Thyroid gland (tissue), 4 donors: ENCODE results near the gene DMD. TPM values are rescaled to one million over a fixed set of nuclear protein-coding genes. Genes with fewer than 3 reads are reported as not detected.

Experiments
- DNase-seq, 2 donors: peaks; one replicate each; pipeline ENCODE4 v3.0.0-alpha.2; 2019
- H3K27ac ChIP-seq, 3 donors: fragments of 200-600 bp; sonication (generic); 1 replicate in 2 of 3; 2 replicates in 1 of 3; pipeline ENCODE4 v1.5.1; 2016 to 2019; ENCODE audit warnings: mild to moderate bottlenecking in 1 of 3, moderate library complexity in 1 of 3
- H3K27me3 ChIP-seq: fragments of 200-600 bp; sonication (generic); one replicate; pipeline ENCODE4 v1.5.1; 2019
- H3K36me3 ChIP-seq, 2 donors: fragments of 200-600 bp; sonication (generic); one replicate each; pipeline ENCODE4 v1.5.1; 2016 to 2019
- H3K4me1 ChIP-seq, 2 donors: fragments of 200-600 bp; sonication (generic); one replicate each; pipeline ENCODE4 v1.5.1; 2017 to 2019
- H3K4me3 ChIP-seq, 3 donors: fragments of 200-600 bp; sonication (generic); replicated peaks in 1 of 3; 1 replicate in 2 of 3; 2 replicates in 1 of 3; pipeline ENCODE4 v1.5.1; 2016; ENCODE audit warnings: mild to moderate bottlenecking in 1 of 3
- H3K9me3 ChIP-seq: fragments of 200-600 bp; sonication (generic); one replicate; pipeline ENCODE4 v1.5.1; 2017
- CTCF ChIP-seq, 6 experiments: fragments of 200-600 bp in 3 of 6; fragments of 450-650 bp in 3 of 6; sonication (generic) in 3 of 6; IDR thresholded peaks; one replicate each; pipeline ENCODE4 v1.5.1; 2016 to 2019; ENCODE audit warnings: antibody characterized with exemption in 6 of 6, mild to moderate bottlenecking in 2 of 6, inconsistent platforms in 1 of 6, moderate library complexity in 1 of 6
- POLR2A ChIP-seq, 2 donors: fragments of 450-650 bp; IDR thresholded peaks; one replicate each; pipeline ENCODE4 v1.6.1; 2017; ENCODE audit warnings: antibody characterized with exemption in 2 of 2, mild to moderate bottlenecking in 2 of 2, moderate library complexity in 1 of 2
- WGBS, 2 donors: methylation state at CpG; one replicate each; pipeline ENCODE4 v1.1.5; 2017; 5-methylcytosine and 5-hydroxymethylcytosine counted together
- intact Hi-C: fragments of 100-400 bp; cut with DNase I; formaldehyde crosslinking; loops from one replicate; pipeline ENCODE4 v1.15.1; 2023
- total RNA-seq, 4 donors: library from RNA; depleted of rRNA; stranded (reverse); fragments of >200 nt; gene quantifications; one replicate each; pipeline ENCODE4 v1.2.3, GENCODE V29; 2016

DMD gene
- total RNA-seq, 4 donors from 2014 or later: 16.5 to 24.0 (median 21.7) TPM

- TF ChIP-seq CTCF (IDR thresholded peaks at IDR 0.05): no peak
- TF ChIP-seq POLR2A (IDR thresholded peaks at IDR 0.05): no peak
- Histone ChIP-seq H3K4me1 (no peaks in the 10 kb centered on the region), H3K9me3 (no peaks in the 10 kb centered on the region), H3K27ac (no peak overlapping the region), H3K4me3 (no peak overlapping the region), H3K36me3 (no peaks in the 10 kb centered on the region), H3K27me3 (no peaks in the 10 kb centered on the region)
- DNase-seq: no peak
- 91 to 92% methylated on average over 4 of the region's 4 CpGs for WGBS, 2 donors
- intact Hi-C loops: no loop called here
These were observed 1960.0 kb downstream of the DMD start for GRCh38 chrX:31251336-31251735.

- H3K36me3 ChIP-seq: no peaks in the 10 kb centered on the region
- no peak overlapping the region for H3K27ac ChIP-seq
- no peaks in the 10 kb centered on the region for H3K4me1 ChIP-seq
- no peaks in the 10 kb centered on the region for H3K27me3 ChIP-seq
- no peaks in the 10 kb centered on the region for H3K9me3 ChIP-seq
- no peak for DNase-seq
- H3K4me3 ChIP-seq: no peak overlapping the region
- intact Hi-C loops: no loop called here
- WGBS, 2 donors: 90 to 95% methylated on average over 4 of the region's 4 CpGs
- TF ChIP-seq CTCF (IDR thresholded peaks at IDR 0.05): no peak
- no peak for TF ChIP-seq POLR2A (IDR thresholded peaks at IDR 0.05)
These were observed 1965.6 kb downstream of the DMD start for GRCh38 chrX:31245714-31246113.

- H3K36me3 ChIP-seq: no peaks in the 10 kb centered on the region
- H3K27ac ChIP-seq: no peak overlapping the region
- no peak overlapping the region for H3K4me3 ChIP-seq
- DNase-seq: no peak
- no peaks in the 10 kb centered on the region for H3K4me1 ChIP-seq
- H3K9me3 ChIP-seq: no peaks in the 10 kb centered on the region
- no peak for TF ChIP-seq CTCF (IDR thresholded peaks at IDR 0.05)
- no peak for TF ChIP-seq POLR2A (IDR thresholded peaks at IDR 0.05)
- H3K27me3 ChIP-seq: no peaks in the 10 kb centered on the region
- WGBS, 2 donors: 89 to 99% methylated on average over 3 of the region's 3 CpGs
- intact Hi-C loops: no loop called here
These were observed 1967.5 kb downstream of the DMD start for GRCh38 chrX:31243804-31244203.

- Histone ChIP-seq H3K27ac (no peak overlapping the region), H3K4me3 (no peak overlapping the region), H3K36me3 (no peaks in the 10 kb centered on the region), H3K9me3 (no peaks in the 10 kb centered on the region), H3K4me1 (no peaks in the 10 kb centered on the region), H3K27me3 (no peaks in the 10 kb centered on the region)
- TF ChIP-seq POLR2A (IDR thresholded peaks at IDR 0.05): no peak
- TF ChIP-seq CTCF (IDR thresholded peaks at IDR 0.05): no peak
- DNase-seq: no peak
- intact Hi-C loops: no loop called here
- 89 to 91% methylated on average over 3 of the region's 3 CpGs for WGBS, 2 donors
These were observed 1970.4 kb downstream of the DMD start for GRCh38 chrX:31240982-31241381.

GRCh38 chrX:31237189-31237588 lies 1974.2 kb downstream of the DMD start:
- TF ChIP-seq POLR2A (IDR thresholded peaks at IDR 0.05): no peak
- TF ChIP-seq CTCF (IDR thresholded peaks at IDR 0.05): no peak
- Histone ChIP-seq H3K4me3 (no peak overlapping the region), H3K27me3 (no peaks in the 10 kb centered on the region), H3K27ac (no peak overlapping the region), H3K36me3 (no peaks in the 10 kb centered on the region), H3K9me3 (no peaks in the 10 kb centered on the region), H3K4me1 (no peaks in the 10 kb centered on the region)
- intact Hi-C loops: no loop called here
- no peak for DNase-seq
- 64 to 88% methylated on average over 1 of the region's 1 CpG for WGBS, 2 donors
